Panc1 (cell line): ENCODE results near the gene CYP1B1. TPM values are rescaled to one million over a fixed set of nuclear protein-coding genes. Genes with fewer than 3 reads are reported as not detected.
A peak's percentile ranks its signal among the peaks of the same experiment; 100 is the strongest.

Experiments used
- ATAC-seq: fragments of 200-7000 bp; cut with Tn5 transposase; 2 replicates; pipeline ENCODE4 v1.9.1; 2020; ENCODE audit warnings: mild to moderate bottlenecking, moderate library complexity
- BruUV-seq: library from RNA; stranded (reverse); fragments of 400-500 nt; replicated peaks from 2 replicates; lab custom pipeline; 2021; lab: Mats Ljungman, UMichigan
- CTCF ChIA-PET: fragments of 300-600 bp; sonication (Branson Sonifier 250); formaldehyde crosslinking; loops from one replicate; lab custom pipeline; 2022; ENCODE audit warnings: antibody characterized with exemption; lab: Charles Lee
- POLR2A ChIA-PET: fragments of 300-600 bp; sonication (Branson Sonifier 250); formaldehyde crosslinking; loops from one replicate; lab custom pipeline; 2022; ENCODE audit warnings: antibody characterized with exemption; lab: Charles Lee
- DNase-seq: peaks from one replicate; pipeline ENCODE4 v3.0.0-alpha.2; 2010; ENCODE audit warnings: low read depth, low spot score
- H3K27ac ChIP-seq: 2 replicates; pipeline ENCODE4 v1.5.1; 2011; ENCODE audit warnings: mild to moderate bottlenecking, low read length, inconsistent platforms
- H3K27me3 ChIP-seq: fragments of 200-500 bp; sonication (Bioruptor generic); 2 replicates; pipeline ENCODE4 v1.6.0; 2014; ENCODE audit warnings: low read length, inconsistent platforms; ENCODE audit not compliant: control insufficient read depth, insufficient read depth
- H3K36me3 ChIP-seq: fragments of 200-500 bp; sonication (Bioruptor generic); 2 replicates; pipeline ENCODE4 v1.5.1; 2014; ENCODE audit warnings: inconsistent platforms, mild to moderate bottlenecking, low read length, moderate library complexity; ENCODE audit not compliant: control insufficient read depth, insufficient read depth
- H3K4me1 ChIP-seq: 2 replicates; pipeline ENCODE4 v1.5.1; 2011; ENCODE audit warnings: inconsistent platforms, mild to moderate bottlenecking, low read length, moderate library complexity; ENCODE audit not compliant: control insufficient read depth, insufficient read depth
- H3K4me3 ChIP-seq, 2 experiments: 2 replicates each; pipeline ENCODE4 v1.5.1; 2011 to 2012; ENCODE audit warnings: low read depth in 2 of 2, low read length in 2 of 2, mild to moderate bottlenecking in 2 of 2, inconsistent platforms in 1 of 2, moderate library complexity in 1 of 2
- H3K9me3 ChIP-seq: fragments of 200-500 bp; sonication (Bioruptor generic); 2 replicates; pipeline ENCODE4 v1.5.1; 2014; ENCODE audit warnings: low read depth, mild to moderate bottlenecking, inconsistent platforms, low read length, moderate library complexity; ENCODE audit not compliant: control insufficient read depth, insufficient read depth
- CTCF ChIP-seq: fragments of 450-650 bp; IDR thresholded peaks from 2 replicates; pipeline ENCODE4 v1.5.1; 2017; ENCODE audit warnings: mild to moderate bottlenecking
- POLR2AphosphoS5 ChIP-seq: IDR thresholded peaks from 2 replicates; pipeline ENCODE4 v1.6.1; 2012; ENCODE audit warnings: mild to moderate bottlenecking, low read depth, low read length, moderate library complexity
- REST ChIP-seq, 2 experiments: IDR thresholded peaks; 2 replicates each; pipeline ENCODE4 v1.6.1; 2011 to 2012; ENCODE audit warnings: low read depth in 2 of 2, control low read depth in 1 of 2, low read length in 1 of 2, mild to moderate bottlenecking in 1 of 2, moderate library complexity in 1 of 2; ENCODE audit not compliant: insufficient read depth in 1 of 2
- SIN3A ChIP-seq: IDR thresholded peaks from 2 replicates; pipeline ENCODE4 v1.6.1; 2012; ENCODE audit warnings: low read depth, mild to moderate bottlenecking, low read length, moderate library complexity, borderline replicate concordance; ENCODE audit not compliant: insufficient read depth
- TCF7L2 ChIP-seq: IDR thresholded peaks from 2 replicates; pipeline ENCODE4 v1.6.1; 2011; ENCODE audit warnings: mild to moderate bottlenecking, low read depth, low read length, inconsistent platforms
- in situ Hi-C: cut with HindIII; loops from 2 replicates; pipeline ENCODE4 v1.10.0; 2016; ENCODE audit warnings: low sequenced_read_pairs, low pct_unique_long_range_greater_than_20kb
- intact Hi-C: fragments of 100-400 bp; cut with micrococcal nuclease; formaldehyde crosslinking; loops from one replicate; pipeline ENCODE4 v1.10.0; 2022; ENCODE audit not compliant: unreplicated experiment
- total RNA-seq: library from RNA; stranded (reverse); gene quantifications from one replicate; pipeline ENCODE4 v1.2.1, GENCODE V29; 2021; ENCODE audit not compliant: unreplicated experiment

Gene CYP1B1
- total RNA-seq, 1 experiment from 2014 or later: 86.7 TPM

DNA sequence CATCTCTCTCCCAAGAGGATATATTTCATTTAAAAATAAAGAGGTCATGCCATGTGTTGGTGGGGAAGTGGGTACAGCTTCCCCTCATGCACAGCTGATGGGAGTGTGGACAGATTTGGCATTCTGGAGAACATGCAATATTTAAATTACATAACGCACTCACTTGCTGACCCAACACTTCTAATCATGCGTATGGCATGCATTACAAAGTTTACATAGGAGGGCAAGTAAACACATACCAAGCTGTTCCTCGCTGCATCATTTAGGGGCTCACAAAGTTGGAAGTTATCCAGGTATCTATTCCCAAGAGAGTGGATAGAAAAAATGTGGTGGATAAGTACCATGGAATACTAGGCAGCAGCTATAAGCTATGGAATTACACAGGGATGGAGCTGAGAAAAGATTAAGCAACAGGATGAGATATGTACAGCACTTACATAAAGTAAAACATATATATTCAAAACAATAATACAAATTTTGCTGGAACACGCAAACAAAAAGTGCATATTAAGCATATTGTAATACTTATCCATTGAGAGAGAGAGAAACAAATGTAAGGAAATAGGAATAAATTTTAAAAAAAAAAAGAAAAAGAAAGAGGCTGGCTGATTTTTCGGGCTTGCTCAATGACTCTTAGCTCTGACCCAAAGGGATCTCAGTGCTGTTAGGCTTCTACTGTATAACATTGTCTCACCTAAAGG is 11.0 kb downstream of the CYP1B1 start:
- no peak for DNase-seq
- in situ Hi-C loops: no loop called here
- ChIA-PET CTCF (no interaction called here), POLR2A (interaction anchor here (1.1 kb wide), 1 partner anchor 11 kb away, joined by 3 read pairs; the partner anchor contains the start of gene CYP1B1)
- Histone ChIP-seq H3K4me3 (no peak overlapping the region), H3K27ac (peak overlapping the region; percentile 21; the same call in 1 of the 2 replicates), H3K4me1 (peaks cover 29% of the 10 kb centered on the region), H3K36me3 (peaks cover 14% of the 10 kb centered on the region; the same call in 1 of the 2 replicates), H3K27me3 (no peaks in the 10 kb centered on the region), H3K9me3 (no peaks in the 10 kb centered on the region)
- no peak for TF ChIP-seq REST (IDR thresholded peaks at IDR 0.05; ENCODE audit: insufficient read depth in 1 of 2, low read depth in 2 of 2, low read length in 1 of 2)
- TF ChIP-seq TCF7L2: no peak
- TF ChIP-seq POLR2AphosphoS5: no peak
- no peak for TF ChIP-seq SIN3A
- no peak for TF ChIP-seq CTCF
- no TSS peak for BruUV-seq
- intact Hi-C loops: no loop called here
- ATAC-seq: peak; percentile 8; the same call in 1 of the 2 replicates

GRCh38 chr2:38060236-38061018 is 15.5 kb downstream of the CYP1B1 start:
- Histone ChIP-seq H3K4me3 (no peak overlapping the region), H3K27me3 (no peaks in the 10 kb centered on the region), H3K36me3 (no peaks in the 10 kb centered on the region), H3K27ac (no peak overlapping the region), H3K4me1 (peaks cover 2% of the 10 kb centered on the region; the same call in 1 of the 2 replicates), H3K9me3 (no peaks in the 10 kb centered on the region)
- no TSS peak for BruUV-seq
- TF ChIP-seq CTCF: no peak
- no peak for TF ChIP-seq SIN3A
- no peak for TF ChIP-seq TCF7L2
- no peak for TF ChIP-seq POLR2AphosphoS5
- no peak for TF ChIP-seq REST (IDR thresholded peaks at IDR 0.05; ENCODE audit: insufficient read depth in 1 of 2, low read depth in 2 of 2, low read length in 1 of 2)
- in situ Hi-C loops: no loop called here
- CTCF ChIA-PET: no interaction called here
- intact Hi-C loops: no loop called here
- no peak for DNase-seq
- no peak for ATAC-seq
- POLR2A ChIA-PET: interaction anchor here (0.7 kb wide), 1 partner anchor 186 kb away, joined by 6 read pairs; no protein-coding TSS in a partner anchor
